Measurements from ENCODE around the gene L3MBTL3.

DNA sequence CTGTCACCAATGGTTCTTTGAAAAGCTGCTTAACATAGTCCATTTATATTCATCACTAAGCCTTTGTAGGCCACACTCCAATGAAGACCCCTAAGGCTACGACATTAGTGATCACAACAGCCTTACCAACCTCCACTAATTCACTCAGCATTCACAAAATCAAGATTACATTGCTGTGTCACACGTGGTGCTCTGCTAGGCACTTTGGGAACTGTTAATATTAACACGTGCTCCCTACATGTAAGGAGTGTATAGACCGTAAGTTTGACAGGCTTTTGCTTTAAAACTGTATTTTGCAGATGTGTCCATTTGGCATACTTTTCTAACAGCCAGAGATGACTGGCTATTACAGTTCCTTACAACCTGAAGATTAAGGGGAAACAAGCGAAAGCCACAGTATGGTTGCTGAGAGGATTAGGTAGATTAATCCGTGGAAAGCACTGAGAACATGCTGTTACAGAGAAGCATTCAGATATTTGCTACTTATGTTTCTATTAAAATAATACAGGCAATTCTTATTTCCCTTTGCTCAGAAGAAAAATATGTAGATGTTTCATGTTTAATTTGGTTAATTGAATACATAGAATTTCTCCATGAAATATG lies 134.6 kb downstream of the L3MBTL3 start:
- TF ChIP-seq, protein P1, sequence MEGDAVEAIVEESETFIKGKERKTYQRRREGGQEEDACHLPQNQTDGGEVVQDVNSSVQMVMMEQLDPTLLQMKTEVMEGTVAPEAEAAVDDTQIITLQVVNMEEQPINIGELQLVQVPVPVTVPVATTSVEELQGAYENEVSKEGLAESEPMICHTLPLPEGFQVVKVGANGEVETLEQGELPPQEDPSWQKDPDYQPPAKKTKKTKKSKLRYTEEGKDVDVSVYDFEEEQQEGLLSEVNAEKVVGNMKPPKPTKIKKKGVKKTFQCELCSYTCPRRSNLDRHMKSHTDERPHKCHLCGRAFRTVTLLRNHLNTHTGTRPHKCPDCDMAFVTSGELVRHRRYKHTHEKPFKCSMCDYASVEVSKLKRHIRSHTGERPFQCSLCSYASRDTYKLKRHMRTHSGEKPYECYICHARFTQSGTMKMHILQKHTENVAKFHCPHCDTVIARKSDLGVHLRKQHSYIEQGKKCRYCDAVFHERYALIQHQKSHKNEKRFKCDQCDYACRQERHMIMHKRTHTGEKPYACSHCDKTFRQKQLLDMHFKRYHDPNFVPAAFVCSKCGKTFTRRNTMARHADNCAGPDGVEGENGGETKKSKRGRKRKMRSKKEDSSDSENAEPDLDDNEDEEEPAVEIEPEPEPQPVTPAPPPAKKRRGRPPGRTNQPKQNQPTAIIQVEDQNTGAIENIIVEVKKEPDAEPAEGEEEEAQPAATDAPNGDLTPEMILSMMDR (IDR thresholded peaks at IDR 0.05), result no peak
- no peak for TF ChIP-seq POLR2A (IDR thresholded peaks at IDR 0.05)
- TF ChIP-seq POLR2AphosphoS5 (IDR thresholded peaks at IDR 0.05), result no peak
- no peak for TF ChIP-seq EP300 (IDR thresholded peaks at IDR 0.05)
